Caco-2 (cell line): Measurements from ENCODE around the gene PDK3. TPM values are rescaled to one million over a fixed set of nuclear protein-coding genes. Genes with fewer than 3 reads are reported as not detected.

Experiments used
- BruUV-seq: library from RNA; stranded (reverse); fragments of 400-500 nt; replicated peaks from 2 replicates; lab custom pipeline; 2021; lab: Mats Ljungman, UMichigan
- CTCF ChIA-PET: fragments of 300-600 bp; sonication (Branson Sonifier 250); formaldehyde crosslinking; loops from one replicate; lab custom pipeline; 2022; ENCODE audit warnings: antibody characterized with exemption; lab: Charles Lee
- POLR2A ChIA-PET: fragments of 300-600 bp; sonication (Branson Sonifier 250); formaldehyde crosslinking; loops from one replicate; lab custom pipeline; 2022; ENCODE audit warnings: antibody characterized with exemption; lab: Charles Lee
- DNase-seq, 2 experiments: peaks; one replicate each; pipeline versions ENCODE4 v3.0.0 to v3.0.0-alpha.2; 2020 to 2022
- H3K27me3 ChIP-seq: replicated peaks from 2 replicates; pipeline ENCODE4 v1.6.0; 2011; ENCODE audit warnings: low read length; ENCODE audit not compliant: control insufficient read depth, insufficient read depth
- H3K36me3 ChIP-seq: 2 replicates; pipeline ENCODE4 v1.5.1; 2011; ENCODE audit warnings: low read length; ENCODE audit not compliant: control insufficient read depth, insufficient read depth
- H3K4me1 ChIP-seq: fragments of 250-450 bp; sonication (Bioruptor Pico); 2 replicates; pipeline ENCODE4 v1.5.1; 2020; ENCODE audit warnings: mild to moderate bottlenecking
- H3K4me3 ChIP-seq: 2 replicates; pipeline ENCODE4 v1.5.1; 2011; ENCODE audit warnings: low read depth, mild to moderate bottlenecking, control low read depth, low read length
- H3K9me3 ChIP-seq: fragments of 250-450 bp; sonication (Bioruptor Pico); 2 replicates; pipeline ENCODE4 v1.5.1; 2020; ENCODE audit warnings: mild to moderate bottlenecking, moderate library complexity
- H3K27ac Mint-ChIP-seq: one replicate; pipeline ENCODE4 v1.8.0; 2022; ENCODE audit warnings: mixed read lengths; ENCODE audit not compliant: unreplicated experiment
- H3K27me3 Mint-ChIP-seq: one replicate; pipeline ENCODE4 v1.8.0; 2022; ENCODE audit warnings: mixed read lengths; ENCODE audit not compliant: insufficient read depth, unreplicated experiment
- H3K36me3 Mint-ChIP-seq: one replicate; pipeline ENCODE4 v1.8.0; 2022; ENCODE audit warnings: mild to moderate bottlenecking, mixed read lengths; ENCODE audit not compliant: insufficient read depth, unreplicated experiment
- H3K4me1 Mint-ChIP-seq: one replicate; pipeline ENCODE4 v1.8.0; 2022; ENCODE audit warnings: low read depth, mixed read lengths; ENCODE audit not compliant: unreplicated experiment
- H3K4me3 Mint-ChIP-seq: one replicate; pipeline ENCODE4 v1.8.0; 2022; ENCODE audit warnings: mild to moderate bottlenecking, moderate library complexity, mixed read lengths; ENCODE audit not compliant: unreplicated experiment
- H3K9me3 Mint-ChIP-seq: one replicate; pipeline ENCODE4 v1.8.0; 2022; ENCODE audit warnings: mixed read lengths; ENCODE audit not compliant: unreplicated experiment
- intact Hi-C: fragments of 100-400 bp; cut with micrococcal nuclease; formaldehyde crosslinking; loops from one replicate; pipeline ENCODE4 v1.10.0; 2022; ENCODE audit not compliant: unreplicated experiment
- total RNA-seq: library from RNA; stranded (reverse); gene quantifications from 2 replicates; pipeline ENCODE4 v1.2.3, GENCODE V29; 2022
- TF ChIP-seq, protein P1 (sequence below), 2 experiments: fragments of 200-600 bp in 1 of 2; IDR thresholded peaks; 1 replicate in 1 of 2; 2 replicates in 1 of 2; pipeline versions ENCODE4 v1.5.1 to v1.8.0; 2011 to 2022; ENCODE audit warnings: antibody characterized with exemption in 1 of 2, control low read depth in 1 of 2, inconsistent platforms in 1 of 2, low read depth in 1 of 2, low read length in 1 of 2, mild to moderate bottlenecking in 1 of 2, moderate library complexity in 1 of 2; ENCODE audit not compliant: insufficient read depth in 1 of 2, severe bottlenecking in 1 of 2, unreplicated experiment in 1 of 2

The PDK3 gene
- total RNA-seq, 1 experiment from 2014 or later = 4.9 TPM

DNA sequence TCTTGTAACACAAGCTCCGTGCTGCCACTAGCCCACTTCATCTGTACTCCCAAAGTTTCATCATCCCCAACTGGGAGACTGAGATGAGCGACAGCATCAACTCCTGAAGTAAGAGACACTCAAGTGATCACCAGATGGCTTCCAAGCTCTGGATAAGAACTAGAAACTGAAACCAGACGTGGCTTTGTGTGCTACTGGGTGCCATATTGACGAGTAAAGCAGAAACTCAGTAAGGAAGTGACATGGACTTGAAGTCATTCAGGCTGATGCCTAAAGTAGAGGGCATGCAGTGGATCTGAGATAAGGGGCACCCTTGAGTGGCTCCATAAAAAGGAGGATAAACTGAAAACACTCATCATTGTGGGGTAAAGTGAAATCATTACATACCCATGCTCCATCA, 109.7 kb downstream of the PDK3 start:
- Mint-ChIP-seq H3K9me3 (no peaks in the 10 kb centered on the region), H3K27ac (no peak overlapping the region), H3K36me3 (peaks cover 5% of the 10 kb centered on the region), H3K4me1 (no peaks in the 10 kb centered on the region), H3K27me3 (no peaks in the 10 kb centered on the region), H3K4me3 (no peak overlapping the region)
- ChIA-PET CTCF (no interaction called here), POLR2A (no interaction called here)
- H3K4me1 ChIP-seq = no peaks in the 10 kb centered on the region
- H3K27me3 ChIP-seq = no peaks in the 10 kb centered on the region
- TF ChIP-seq, protein P1, sequence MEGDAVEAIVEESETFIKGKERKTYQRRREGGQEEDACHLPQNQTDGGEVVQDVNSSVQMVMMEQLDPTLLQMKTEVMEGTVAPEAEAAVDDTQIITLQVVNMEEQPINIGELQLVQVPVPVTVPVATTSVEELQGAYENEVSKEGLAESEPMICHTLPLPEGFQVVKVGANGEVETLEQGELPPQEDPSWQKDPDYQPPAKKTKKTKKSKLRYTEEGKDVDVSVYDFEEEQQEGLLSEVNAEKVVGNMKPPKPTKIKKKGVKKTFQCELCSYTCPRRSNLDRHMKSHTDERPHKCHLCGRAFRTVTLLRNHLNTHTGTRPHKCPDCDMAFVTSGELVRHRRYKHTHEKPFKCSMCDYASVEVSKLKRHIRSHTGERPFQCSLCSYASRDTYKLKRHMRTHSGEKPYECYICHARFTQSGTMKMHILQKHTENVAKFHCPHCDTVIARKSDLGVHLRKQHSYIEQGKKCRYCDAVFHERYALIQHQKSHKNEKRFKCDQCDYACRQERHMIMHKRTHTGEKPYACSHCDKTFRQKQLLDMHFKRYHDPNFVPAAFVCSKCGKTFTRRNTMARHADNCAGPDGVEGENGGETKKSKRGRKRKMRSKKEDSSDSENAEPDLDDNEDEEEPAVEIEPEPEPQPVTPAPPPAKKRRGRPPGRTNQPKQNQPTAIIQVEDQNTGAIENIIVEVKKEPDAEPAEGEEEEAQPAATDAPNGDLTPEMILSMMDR (IDR thresholded peaks at IDR 0.05; ENCODE audit: insufficient read depth in 1 of 2, low read depth in 1 of 2, low read length in 1 of 2, severe bottlenecking in 1 of 2, unreplicated experiment in 1 of 2) = no peak
- no peaks in the 10 kb centered on the region for H3K36me3 ChIP-seq
- intact Hi-C loops = no loop called here
- BruUV-seq = no TSS peak
- H3K9me3 ChIP-seq = no peaks in the 10 kb centered on the region
- no peak for DNase-seq
- no peak overlapping the region for H3K4me3 ChIP-seq

DNA sequence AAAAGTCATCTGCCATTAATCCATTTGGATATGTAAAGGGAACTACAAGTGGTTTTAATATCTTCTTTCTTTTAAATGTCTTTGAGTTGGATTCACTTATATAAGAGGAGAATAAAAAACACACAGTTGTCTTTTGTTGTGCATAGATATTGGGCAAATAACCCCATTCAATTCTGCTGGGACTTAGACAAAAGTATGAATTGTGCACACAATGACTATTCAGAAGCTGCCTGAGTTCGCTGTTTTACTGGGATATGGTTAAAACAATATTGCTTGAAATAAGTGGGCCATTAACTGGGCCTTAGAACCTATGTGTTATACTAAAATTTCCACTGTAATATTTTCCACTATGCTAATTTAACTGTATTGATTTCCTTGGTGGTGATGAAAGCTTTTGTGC, 110.4 kb downstream of the PDK3 start:
- H3K4me1 ChIP-seq = no peaks in the 10 kb centered on the region
- BruUV-seq = no TSS peak
- intact Hi-C loops = no loop called here
- ChIA-PET POLR2A (no interaction called here), CTCF (no interaction called here)
- no peak overlapping the region for H3K27ac Mint-ChIP-seq
- no peaks in the 10 kb centered on the region for H3K36me3 ChIP-seq
- H3K4me3 ChIP-seq = no peak overlapping the region
- no peak for DNase-seq
- H3K9me3 ChIP-seq = no peaks in the 10 kb centered on the region
- H3K4me3 Mint-ChIP-seq = no peak overlapping the region
- no peaks in the 10 kb centered on the region for H3K27me3 ChIP-seq
- no peaks in the 10 kb centered on the region for H3K9me3 Mint-ChIP-seq
- H3K27me3 Mint-ChIP-seq = no peaks in the 10 kb centered on the region
- TF ChIP-seq, protein P1 (IDR thresholded peaks at IDR 0.05; ENCODE audit: insufficient read depth in 1 of 2, low read depth in 1 of 2, low read length in 1 of 2, severe bottlenecking in 1 of 2, unreplicated experiment in 1 of 2) = no peak
- peaks cover 7% of the 10 kb centered on the region for H3K36me3 Mint-ChIP-seq
- no peaks in the 10 kb centered on the region for H3K4me1 Mint-ChIP-seq

DNA sequence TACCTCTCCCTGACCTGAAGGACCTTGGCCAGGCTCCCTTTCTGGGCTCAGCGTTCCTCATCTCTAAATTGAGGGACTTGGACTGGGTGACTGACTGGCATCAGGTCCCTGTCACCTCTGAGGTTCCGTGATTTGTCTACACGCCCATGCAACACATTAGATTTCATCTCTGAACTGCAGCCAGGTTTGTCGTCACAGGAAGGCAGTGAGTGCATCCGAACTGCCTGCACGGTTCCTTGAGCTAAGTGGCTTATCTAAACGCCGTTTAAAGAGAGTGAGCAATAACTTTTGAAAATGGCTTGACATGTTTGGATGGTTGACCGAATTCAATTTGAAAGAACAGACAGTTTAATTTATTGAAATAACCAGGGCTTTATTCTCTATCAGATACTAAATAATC, 112.0 kb downstream of the PDK3 start:
- Mint-ChIP-seq H3K9me3 (no peaks in the 10 kb centered on the region), H3K36me3 (peaks cover 7% of the 10 kb centered on the region), H3K27ac (no peak overlapping the region), H3K4me3 (no peak overlapping the region), H3K27me3 (no peaks in the 10 kb centered on the region), H3K4me1 (no peaks in the 10 kb centered on the region)
- Histone ChIP-seq H3K4me1 (no peaks in the 10 kb centered on the region), H3K36me3 (no peaks in the 10 kb centered on the region), H3K9me3 (no peaks in the 10 kb centered on the region), H3K27me3 (no peaks in the 10 kb centered on the region), H3K4me3 (no peak overlapping the region)
- intact Hi-C loops = no loop called here
- no TSS peak for BruUV-seq
- ChIA-PET POLR2A (no interaction called here), CTCF (no interaction called here)
- TF ChIP-seq, protein P1 (IDR thresholded peaks at IDR 0.05; ENCODE audit: insufficient read depth in 1 of 2, low read depth in 1 of 2, low read length in 1 of 2, severe bottlenecking in 1 of 2, unreplicated experiment in 1 of 2) = no peak
- DNase-seq = no peak

Other genes starting within 250 kb of the PDK3 start
- gene SUPT20HL2, start 151.2 kb upstream of the PDK3 start, total RNA-seq = not detected in 2 replicates
- not detected in 2 replicates for gene SUPT20HL1, start 104.6 kb upstream of the PDK3 start, total RNA-seq
- gene PCYT1B, start 182.1 kb downstream of the PDK3 start, total RNA-seq = 20.8 and 24.7 TPM in 2 replicates
- gene POLA1, start 228.6 kb downstream of the PDK3 start, total RNA-seq = 21.6 and 23.5 TPM in 2 replicates